ENCODE results near the gene PLPP7.

The PLPP7 gene

DNA sequence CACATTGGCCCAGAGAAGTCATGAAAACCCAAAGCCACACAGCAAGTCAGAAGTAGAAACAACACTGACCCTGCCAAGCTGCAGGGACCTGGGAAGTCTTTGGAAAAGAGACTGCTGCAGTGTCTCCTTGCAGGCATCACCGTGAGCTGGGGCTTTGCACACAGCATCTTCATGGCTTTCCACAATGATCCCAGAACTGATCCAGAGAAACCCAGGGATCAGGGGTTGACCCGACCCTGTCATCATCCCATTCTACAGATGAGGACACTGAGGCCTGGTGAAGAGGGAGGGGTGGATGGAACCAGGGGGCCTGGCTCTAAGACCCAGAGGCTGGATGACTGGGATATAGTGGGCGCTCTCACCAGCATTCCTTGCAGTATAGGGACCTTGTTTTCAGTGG lies 8.9 kb upstream of the PLPP7 start:
- no peak for DNase-seq (ENCODE audit: insufficient read length, low spot score)
- no peak for FAIRE-seq

DNA sequence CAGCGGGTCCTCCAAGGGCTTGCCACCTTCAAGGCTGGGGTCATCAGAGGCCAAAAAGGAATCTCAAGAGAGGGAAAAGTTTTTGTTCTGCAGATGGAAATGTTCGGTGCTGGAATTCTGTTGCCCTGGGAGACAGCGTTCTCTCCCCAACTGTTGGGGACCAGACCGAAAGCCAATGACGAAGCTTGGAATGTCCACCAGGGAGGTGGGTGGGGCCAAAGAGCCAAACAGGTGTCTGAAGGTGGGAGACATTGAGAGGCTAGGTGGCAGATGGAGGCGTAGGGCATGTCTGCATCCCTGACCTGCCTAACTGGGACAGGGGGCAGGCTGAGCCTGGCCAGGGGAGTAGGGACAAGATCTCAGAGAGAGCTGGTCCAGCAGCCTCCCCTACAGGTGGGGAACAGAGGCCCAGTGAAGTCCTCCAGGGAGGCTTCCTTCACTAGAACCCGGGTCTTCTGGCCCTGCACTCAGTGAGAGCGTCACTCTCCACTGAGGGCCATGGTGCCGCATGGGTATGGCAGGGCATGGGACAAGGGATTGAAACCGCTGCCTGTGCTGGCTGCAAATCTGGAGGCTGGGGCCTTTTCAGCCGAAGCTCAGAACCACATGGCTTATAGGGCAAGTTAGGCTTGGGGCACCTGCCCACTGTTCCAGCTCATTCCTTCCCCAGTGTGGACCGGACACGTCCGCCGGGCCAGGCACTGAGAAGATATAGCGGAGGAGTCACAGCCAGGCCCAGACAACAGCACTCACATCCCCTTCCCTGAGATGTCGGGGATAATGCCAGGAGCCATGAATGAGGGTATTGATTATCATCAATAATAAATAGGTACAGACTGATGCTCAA lies 8.2 kb upstream of the PLPP7 start:
- DNase-seq (ENCODE audit: insufficient read length, low spot score) (no peak), FAIRE-seq (no peak)

DNA sequence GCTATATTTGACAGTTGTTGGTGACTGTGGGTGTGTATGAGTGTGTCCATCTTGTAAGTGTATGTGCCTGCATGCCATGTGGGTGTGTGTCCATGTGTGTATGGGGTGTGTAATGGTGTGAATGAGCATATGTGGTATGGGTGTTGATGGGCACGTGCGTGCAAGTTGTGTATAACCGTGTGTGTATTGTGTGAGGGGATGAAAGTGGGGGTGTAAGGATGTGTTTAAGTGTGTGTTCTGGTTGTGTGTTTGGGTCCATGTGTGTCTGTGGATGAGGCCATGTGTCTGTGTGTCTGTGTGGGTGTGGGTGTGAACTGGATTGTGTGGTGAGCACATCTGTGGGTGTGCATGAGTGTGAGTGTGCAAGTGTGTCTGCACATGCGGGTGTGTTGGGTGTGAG lies 7.3 kb upstream of the PLPP7 start:
- FAIRE-seq (no peak), DNase-seq (ENCODE audit: insufficient read length, low spot score) (no peak)

DNA sequence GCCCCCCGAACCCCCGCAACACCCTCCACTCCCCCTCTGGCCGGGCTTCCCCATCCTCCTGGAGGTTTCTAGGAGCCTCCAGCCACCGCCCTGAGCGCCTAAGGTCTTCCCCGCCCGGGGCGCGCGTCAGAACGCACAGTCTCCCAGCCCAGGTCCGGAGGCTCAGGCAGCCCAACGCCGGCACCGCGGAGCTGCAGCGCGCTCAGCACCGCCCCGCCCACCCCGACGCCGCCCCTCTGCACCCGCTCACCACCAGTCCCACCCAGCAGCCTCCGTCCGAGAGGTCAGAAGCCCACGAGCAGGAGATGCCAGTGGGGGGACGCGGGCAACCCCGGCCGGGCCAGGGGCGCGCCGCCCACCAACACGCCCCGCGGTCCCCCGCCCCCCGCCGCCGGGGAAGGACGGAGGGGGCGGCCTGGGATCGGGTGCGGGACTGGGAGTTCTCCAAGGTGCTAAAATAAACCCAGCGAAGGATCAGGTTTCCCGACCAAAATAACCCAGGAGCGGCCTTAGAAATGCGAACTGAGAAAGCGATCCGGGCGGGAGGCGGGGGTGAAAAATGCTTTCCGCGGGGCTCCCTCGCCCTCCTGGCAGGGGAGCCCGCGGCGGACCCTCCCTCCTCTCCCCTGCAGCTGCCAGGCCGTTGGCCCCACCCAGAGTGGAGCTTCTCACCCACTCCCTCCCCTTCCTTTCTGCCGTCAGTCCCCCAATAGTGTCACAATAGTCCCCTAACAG lies 6.7 kb upstream of the PLPP7 start:
- FAIRE-seq (no peak), DNase-seq (ENCODE audit: insufficient read length, low spot score) (no peak)

DNA sequence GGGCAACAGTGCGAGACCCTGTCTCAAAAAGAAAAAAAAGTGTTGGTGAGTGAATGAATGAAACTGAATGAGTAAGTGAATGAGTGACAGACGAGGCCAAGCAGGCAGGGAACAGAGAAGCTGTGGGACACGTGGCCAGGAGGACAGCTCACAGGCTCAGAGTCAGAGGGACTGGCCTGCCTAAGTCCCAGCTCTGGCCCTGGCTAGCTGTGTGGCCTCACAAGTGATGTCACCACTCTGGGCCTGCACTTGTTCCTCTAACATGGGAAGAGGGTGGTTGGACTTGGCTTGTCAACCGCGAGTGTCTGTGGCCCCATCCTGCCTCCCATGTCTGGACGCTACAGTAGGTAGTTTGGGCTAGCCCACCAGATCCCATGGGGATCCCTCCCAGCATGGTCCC lies 4.7 kb upstream of the PLPP7 start:
- FAIRE-seq (no peak), DNase-seq (ENCODE audit: insufficient read length, low spot score) (no peak)

DNA sequence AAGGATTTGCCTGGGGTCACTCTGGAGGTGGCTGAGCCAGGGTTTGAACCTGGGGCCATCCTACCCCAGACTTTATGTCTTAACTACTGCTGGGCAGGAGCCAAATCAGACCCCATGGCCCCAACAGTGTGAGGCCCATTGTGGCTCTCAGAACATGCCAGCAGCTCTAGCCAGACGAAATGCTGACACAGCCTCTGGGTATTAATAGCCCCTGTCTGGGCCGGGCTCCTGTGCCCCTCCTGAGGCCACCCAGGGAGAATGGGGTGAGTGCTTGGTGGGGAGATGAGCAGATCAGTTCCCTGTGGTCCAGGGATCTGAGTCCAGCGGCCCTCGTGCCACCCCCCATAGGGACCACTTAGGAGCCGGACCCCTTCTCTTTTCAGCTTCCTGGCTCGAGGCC lies 2.2 kb upstream of the PLPP7 start:
- no peak for FAIRE-seq

DNA sequence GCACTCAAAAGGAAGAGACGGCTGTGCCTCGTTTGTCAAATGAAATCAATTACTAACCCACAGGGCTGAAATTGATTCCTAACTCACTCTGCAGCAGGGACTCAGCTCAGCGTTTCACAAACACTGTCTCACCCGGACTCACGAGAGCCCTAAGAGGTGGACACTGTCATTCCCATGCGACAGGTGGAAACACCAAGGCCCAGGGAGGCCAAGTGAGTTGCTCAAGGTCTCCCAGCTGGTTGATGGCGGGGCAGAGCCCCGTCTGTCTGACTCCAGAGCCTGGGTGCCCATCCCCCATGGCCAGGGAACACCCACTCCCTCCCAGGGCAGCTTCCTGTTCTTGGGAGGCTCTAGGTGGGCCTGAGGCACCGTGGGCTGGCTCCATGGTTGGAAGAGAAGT lies 1.3 kb upstream of the PLPP7 start:
- FAIRE-seq (no peak), DNase-seq (ENCODE audit: insufficient read length, low spot score) (no peak)

More for the DNA sequence above, 2.2 kb upstream of the PLPP7 start:
- DNase-seq (ENCODE audit: insufficient read length, low spot score): no peak

DNA sequence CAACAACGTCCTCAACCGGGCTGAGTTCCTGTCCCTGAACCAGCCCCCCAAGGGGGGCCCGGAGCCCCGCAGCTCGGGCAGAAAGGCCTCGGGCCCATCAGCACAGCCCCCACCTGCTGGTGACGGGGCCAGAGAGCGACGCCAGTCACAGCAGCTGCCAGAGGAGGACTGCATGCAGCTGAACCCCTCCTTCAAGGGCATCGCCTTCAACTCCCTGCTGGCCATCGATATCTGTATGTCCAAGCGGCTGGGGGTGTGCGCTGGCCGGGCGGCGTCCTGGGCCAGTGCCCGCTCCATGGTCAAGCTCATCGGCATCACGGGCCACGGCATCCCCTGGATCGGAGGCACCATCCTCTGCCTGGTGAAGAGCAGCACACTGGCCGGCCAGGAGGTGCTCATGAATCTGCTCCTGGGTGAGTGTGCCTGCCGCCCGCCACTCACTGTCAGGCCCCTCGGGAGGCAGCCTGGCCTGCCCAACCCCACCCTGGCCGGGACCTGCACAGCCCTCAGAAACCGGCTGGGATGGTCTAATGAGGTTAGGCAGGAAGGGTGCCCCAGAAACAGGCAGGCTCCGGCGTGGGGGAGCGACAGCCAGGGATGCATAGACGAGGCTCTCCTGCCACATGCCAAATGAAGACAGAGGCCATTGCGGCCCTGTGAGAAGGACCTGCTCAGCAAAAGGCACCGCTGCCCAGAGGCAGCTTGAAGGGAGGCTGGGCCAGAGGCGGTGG lies 678 bp downstream of the PLPP7 start:
- DNase-seq (ENCODE audit: insufficient read length, low spot score) (no peak), FAIRE-seq (no peak)

DNA sequence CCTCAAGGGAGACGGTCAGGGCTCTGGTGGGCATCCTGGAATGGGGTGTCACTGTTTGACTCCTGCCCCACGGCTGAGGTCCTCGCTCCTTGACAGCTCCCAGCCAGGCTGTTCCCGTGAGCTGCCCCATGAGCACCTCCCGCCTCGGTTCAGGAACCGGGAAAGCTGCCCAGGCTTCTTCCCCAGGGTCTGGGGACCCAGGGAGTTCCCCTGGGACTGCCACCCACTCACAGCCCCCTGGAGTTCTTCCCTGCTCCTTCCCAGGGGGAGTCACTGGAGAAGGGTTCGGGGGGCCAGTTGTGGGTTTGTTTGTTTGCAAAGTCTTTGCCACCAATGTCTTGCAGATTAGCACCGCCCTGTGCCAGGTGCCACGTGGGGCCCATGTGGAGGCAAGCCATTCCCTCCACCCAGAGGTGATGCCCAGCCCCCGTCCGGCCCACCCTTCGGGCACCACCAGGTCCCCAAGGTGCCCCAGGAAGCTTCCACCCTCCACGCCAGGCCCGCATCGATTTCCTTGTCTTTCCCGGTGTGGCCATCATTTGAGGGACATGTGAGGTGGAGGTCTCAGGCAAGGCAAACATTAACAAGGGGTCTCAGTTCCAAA lies 1.3 kb downstream of the PLPP7 start:
- FAIRE-seq (no peak), DNase-seq (ENCODE audit: insufficient read length, low spot score) (no peak)

DNA sequence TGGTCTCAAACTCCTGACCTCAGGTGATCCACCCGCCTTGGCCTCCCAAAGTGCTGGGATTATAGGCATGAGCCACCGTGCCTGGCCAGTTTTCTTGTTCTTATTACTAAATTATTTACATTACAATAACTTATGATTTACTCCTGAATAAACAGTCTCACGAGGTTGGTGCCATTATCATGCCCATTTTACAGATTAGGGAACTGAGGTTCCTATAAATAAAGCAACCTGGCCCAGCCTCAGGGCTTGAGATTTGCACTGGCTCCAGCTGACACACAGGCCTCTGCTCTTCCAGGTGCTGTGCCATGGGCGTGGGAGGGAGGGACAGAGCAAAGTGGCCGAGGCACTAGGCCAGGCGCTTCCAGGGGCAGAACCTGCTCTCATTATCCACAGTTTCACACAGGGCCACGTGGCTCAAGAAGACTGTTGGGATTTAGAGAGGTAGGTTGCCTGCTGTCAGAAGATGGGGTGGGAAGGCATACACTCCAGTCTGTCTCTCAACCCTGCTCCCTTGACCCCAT lies 2.3 kb downstream of the PLPP7 start:
- DNase-seq (ENCODE audit: insufficient read length, low spot score) (no peak), FAIRE-seq (no peak)

DNA sequence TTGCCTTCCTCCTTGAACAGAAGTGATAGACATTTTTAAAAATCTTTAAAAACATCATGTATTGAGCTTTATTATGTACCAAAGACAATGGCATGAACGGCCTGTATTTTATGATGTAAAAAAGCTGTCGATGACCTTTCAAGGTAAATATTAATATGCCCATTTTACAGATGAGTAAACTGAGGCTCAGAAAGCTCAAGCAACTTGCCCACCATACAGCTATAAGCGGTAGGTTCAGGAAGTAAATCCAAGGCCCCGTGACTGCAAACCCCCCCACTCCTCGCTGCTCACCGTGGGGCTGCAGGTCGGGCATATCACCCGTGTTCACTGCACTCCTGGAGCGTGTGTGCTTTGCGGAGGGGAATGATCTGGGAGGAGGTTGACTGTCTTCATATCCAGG lies 3.4 kb downstream of the PLPP7 start:
- FAIRE-seq (no peak), DNase-seq (ENCODE audit: insufficient read length, low spot score) (no peak)

DNA sequence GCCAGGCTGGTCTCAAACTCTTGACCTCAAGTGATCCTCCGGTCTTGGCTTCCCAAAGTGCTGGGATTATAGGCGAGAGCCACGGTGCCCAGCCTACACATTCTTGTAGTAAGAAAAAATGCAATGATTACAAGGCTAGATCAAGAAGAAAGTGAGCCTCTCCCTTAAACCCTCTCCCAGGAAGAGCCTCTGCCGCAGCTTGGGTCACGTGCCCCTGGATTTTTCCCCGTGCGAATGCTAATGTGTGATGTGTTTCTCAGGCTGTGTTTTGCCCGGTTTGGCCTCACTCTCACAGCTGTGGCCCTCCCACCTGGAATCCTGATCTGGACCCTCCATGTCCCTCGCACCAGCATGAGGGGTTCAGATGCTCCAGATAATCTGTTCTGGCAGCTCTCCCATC lies 6.9 kb downstream of the PLPP7 start:
- no peak for FAIRE-seq
- DNase-seq (ENCODE audit: insufficient read length, low spot score): no peak

DNA sequence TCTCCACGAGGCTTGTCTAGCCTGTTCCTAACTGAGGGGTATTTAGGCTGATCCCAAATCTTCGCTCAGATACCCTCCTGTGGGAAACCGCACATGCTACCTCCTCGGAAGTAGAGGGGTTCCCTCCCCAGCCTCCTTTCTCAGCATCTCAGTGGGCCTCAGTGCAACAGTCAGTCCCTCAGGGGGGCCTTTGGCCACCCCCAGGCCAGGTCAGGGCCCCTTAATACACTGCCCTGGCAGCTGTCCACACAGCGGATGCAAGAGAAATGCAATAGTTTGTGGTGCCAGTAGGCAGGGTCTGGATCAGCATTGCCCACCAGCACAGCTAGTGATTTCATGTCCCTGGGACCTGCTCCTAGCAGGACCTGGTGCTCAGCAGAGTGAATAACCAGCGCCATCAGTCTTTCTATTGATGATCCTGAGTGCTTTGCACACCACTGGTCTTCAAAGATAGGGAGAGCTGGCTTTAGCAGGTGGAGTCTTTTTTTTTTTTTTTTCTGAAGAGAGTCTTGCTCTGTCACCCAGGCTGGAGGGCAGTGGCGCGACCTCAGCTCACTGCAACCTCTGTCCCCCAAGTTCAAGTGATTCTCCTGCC lies 7.5 kb downstream of the PLPP7 start:
- DNase-seq (ENCODE audit: insufficient read length, low spot score) (no peak), FAIRE-seq (no peak)

DNA sequence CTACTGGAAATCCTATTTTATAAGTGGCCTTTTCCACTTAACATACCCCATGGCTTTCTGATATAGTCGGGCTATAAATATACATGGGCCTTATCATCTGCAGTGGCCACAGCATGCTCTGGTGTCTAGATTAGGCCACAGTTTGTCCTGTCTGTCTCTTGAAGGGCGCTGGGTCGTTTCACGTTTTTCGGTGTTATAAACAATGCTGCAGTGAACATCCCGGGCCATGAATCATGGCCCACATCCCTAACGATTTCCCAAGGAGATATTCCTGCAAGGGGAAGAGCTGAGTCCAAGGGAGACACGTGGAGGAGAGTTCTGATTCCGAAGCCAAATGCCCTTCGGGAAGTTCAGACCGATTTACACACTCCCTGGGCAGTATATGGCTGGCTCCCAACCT lies 8.4 kb downstream of the PLPP7 start:
- DNase-seq (ENCODE audit: insufficient read length, low spot score) (no peak), FAIRE-seq (no peak)

DNA sequence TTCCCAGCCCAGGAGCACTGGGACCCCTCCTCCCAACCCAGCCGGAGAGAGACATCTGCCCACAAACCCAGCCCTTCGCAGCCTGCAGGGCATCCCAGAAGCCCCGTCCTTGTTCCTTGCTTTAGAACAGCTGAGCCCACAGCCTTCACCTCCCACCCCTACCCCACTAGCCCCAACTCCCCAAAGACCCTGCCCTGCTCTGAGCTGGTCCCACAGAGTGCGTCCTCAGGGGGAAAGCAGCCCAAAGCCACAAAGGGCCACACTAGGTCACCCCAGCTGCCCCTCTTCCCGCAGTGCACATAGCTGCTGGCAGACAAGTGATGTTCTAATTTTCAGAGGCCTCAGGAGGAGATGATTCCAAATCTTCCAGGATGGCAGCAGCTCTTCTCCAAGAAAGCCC lies 8.8 kb downstream of the PLPP7 start:
- FAIRE-seq (no peak), DNase-seq (ENCODE audit: insufficient read length, low spot score) (no peak)

DNA sequence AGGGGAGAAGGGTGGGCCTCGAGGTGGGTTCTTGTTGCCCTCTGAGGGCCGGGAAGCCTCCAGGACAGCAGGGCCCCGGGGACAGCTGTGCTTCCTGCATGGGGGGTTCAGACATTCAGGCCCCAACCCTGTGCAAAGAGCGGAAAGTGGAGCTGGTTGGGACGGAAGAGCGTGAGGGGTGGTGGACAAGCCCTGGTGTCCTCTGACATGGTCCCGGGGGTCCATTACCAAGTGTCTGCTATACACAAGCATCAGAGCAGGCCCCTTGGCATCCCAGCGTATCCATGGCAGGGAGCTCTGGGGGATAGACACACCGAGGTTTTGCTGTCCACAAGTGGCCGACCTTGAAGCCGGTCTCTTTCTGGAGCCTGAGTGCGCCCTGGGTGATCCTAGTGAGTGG lies 9.3 kb downstream of the PLPP7 start:
- DNase-seq (ENCODE audit: insufficient read length, low spot score): no peak
- FAIRE-seq: no peak

DNA sequence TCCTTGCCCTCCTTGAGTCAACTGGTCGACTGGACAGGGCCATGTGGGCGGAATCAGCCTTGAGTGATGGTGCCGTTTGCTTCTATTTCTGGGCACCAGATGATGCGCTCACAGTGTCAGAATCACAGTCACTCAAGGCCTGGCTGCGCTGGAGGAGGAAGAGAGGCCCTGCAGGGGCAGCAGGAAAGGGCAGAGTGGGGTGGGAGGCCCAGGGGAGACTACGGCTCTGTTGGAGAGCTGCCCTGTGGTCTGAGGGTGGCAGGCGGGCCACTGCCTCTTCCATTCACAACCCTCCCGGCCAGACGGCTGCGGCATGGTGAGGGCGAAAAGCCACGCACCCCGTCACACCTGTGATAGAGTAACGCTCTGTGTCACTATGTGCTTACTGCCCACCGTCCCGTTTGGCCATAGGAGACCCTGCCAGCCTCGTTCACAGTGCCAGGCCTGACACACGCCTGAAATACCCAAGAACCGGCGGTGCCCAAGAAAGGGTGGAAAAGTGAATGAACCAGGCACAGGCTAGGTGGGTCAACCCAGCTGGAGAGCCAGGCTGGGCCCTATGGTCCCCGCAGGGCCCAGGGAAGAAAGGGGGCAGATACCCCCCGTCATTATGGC lies 9.9 kb downstream of the PLPP7 start:
- FAIRE-seq: no peak

DNA sequence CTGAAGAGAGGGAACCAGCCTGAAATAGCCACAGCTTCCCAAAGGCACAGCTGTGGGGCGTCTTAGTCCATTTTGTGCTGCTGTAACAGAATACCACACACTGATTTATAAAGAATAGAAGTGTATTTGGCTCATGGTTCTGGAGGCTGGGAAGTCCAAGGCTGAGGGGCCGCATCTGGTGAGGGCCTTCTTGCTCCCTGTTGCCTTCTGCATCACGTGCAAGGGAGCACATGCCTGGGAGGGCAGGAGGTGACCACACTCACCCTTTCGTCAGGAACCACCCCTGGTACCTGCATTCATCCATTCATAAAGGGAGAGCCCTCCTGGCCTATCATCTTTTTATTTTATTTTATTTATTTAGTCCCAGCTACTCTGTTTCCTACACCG lies 10.4 kb downstream of the PLPP7 start:
- FAIRE-seq: no peak

More for the DNA sequence above, 9.9 kb downstream of the PLPP7 start:
- no peak for DNase-seq (ENCODE audit: insufficient read length, low spot score)

DNA sequence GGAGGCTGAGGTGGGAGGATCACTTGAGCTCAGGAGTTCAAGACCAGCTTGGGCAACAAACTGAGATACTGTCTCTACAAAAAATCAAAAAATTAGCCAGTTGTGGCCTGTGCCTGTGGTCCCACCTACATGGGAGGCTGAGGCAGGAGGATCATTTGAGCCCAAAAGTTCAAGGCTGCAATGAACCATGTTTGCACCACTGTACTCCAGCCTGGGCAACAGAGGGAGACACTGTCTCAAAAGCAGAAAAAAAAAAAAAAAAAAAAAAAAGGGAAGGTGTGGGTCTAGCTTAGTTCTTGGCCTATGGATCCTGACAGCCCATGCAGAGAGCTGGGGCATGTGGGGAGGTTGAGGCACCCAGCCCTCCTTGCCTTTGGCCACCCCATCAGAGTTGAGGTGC lies 10.9 kb downstream of the PLPP7 start:
- DNase-seq (ENCODE audit: insufficient read length, low spot score): no peak
- no peak for FAIRE-seq

More for the DNA sequence above, 10.4 kb downstream of the PLPP7 start:
- no peak for DNase-seq (ENCODE audit: insufficient read length, low spot score)
